IMR-90 (cell line): ENCODE data around the gene CRACDL. TPM values are rescaled to one million over a fixed set of nuclear protein-coding genes. Genes with fewer than 3 reads are reported as not detected.

ENCODE experiments used
- ATAC-seq: fragments of 200-7000 bp; cut with Tn5 transposase; 2 replicates; pipeline ENCODE4 v1.9.1; 2020; ENCODE audit warnings: low read depth, mild to moderate bottlenecking, moderate library complexity
- BruUV-seq: library from RNA; stranded (reverse); fragments of 400-500 nt; replicated peaks from 2 replicates; lab custom pipeline; 2021; lab: Mats Ljungman, UMichigan
- CTCF ChIA-PET: fragments of 300-600 bp; formaldehyde crosslinking; extraction: SDS; loops from one replicate; lab custom pipeline; 2021; ENCODE audit warnings: antibody characterized with exemption; lab: Yijun Ruan, JAX
- POLR2A ChIA-PET: fragments of 300-600 bp; sonication (Branson Sonifier 250); formaldehyde crosslinking; loops from one replicate; lab custom pipeline; 2022; ENCODE audit warnings: antibody characterized with exemption; ENCODE audit not compliant: unreplicated experiment; lab: Charles Lee
- DNase-seq: peaks from one replicate; pipeline ENCODE4 v3.0.0; 2013
- H2AFZ ChIP-seq: replicated peaks from 2 replicates; pipeline ENCODE3; 2013; ENCODE audit warnings: low read length, mild to moderate bottlenecking; ENCODE audit not compliant: poor library complexity
- H2AK5ac ChIP-seq: 2 replicates; pipeline ENCODE4 v1.6.1; 2013; ENCODE audit warnings: low read depth, low read length, inconsistent platforms
- H2AK9ac ChIP-seq: replicated peaks from 2 replicates; pipeline ENCODE3; 2013; ENCODE audit warnings: mild to moderate bottlenecking, low read depth, low read length, moderate library complexity; ENCODE audit not compliant: poor library complexity
- H2BK120ac ChIP-seq: 2 replicates; pipeline ENCODE4 v1.6.1; 2013; ENCODE audit warnings: low read depth, low read length, inconsistent platforms
- H2BK15ac ChIP-seq: 3 replicates; pipeline ENCODE4 v1.6.1; 2013; ENCODE audit warnings: low read depth, low read length, inconsistent platforms
- H2BK20ac ChIP-seq: 2 replicates; pipeline ENCODE4 v1.6.1; 2013; ENCODE audit warnings: low read depth, mild to moderate bottlenecking, inconsistent platforms, low read length, moderate library complexity
- H2BK5ac ChIP-seq: 2 replicates; pipeline ENCODE4 v1.6.1; 2013; ENCODE audit warnings: mild to moderate bottlenecking, low read depth, low read length, inconsistent platforms; ENCODE audit not compliant: poor library complexity, severe bottlenecking
- H3K14ac ChIP-seq: replicated peaks from 2 replicates; pipeline ENCODE4 v1.6.1; 2013; ENCODE audit warnings: low read depth, low read length, inconsistent platforms
- H3K18ac ChIP-seq: 2 replicates; pipeline ENCODE4 v1.6.1; 2013; ENCODE audit warnings: low read depth, low read length, control low read depth
- H3K23ac ChIP-seq: 2 replicates; pipeline ENCODE4 v1.6.1; 2013; ENCODE audit warnings: low read depth, low read length, inconsistent platforms
- H3K27ac ChIP-seq: 2 replicates; pipeline ENCODE4 v1.5.1; 2013; ENCODE audit warnings: mild to moderate bottlenecking, control low read depth, low read length; ENCODE audit not compliant: insufficient read depth
- H3K27me3 ChIP-seq: 2 replicates; pipeline ENCODE4 v1.6.1; 2013; ENCODE audit warnings: low read length; ENCODE audit not compliant: control insufficient read depth, insufficient read depth
- H3K36me3 ChIP-seq: 2 replicates; pipeline ENCODE4 v1.6.1; 2013; ENCODE audit warnings: low read length, mixed read lengths; ENCODE audit not compliant: control insufficient read depth, insufficient read depth
- H3K4ac ChIP-seq: 2 replicates; pipeline ENCODE4 v1.6.1; 2013; ENCODE audit warnings: low read depth, low read length, inconsistent platforms
- H3K4me1 ChIP-seq: 2 replicates; pipeline ENCODE4 v1.6.1; 2013; ENCODE audit warnings: low read length, mixed read lengths; ENCODE audit not compliant: control insufficient read depth, insufficient read depth
- H3K4me2 ChIP-seq: 2 replicates; pipeline ENCODE4 v1.6.1; 2013; ENCODE audit warnings: low read depth, mild to moderate bottlenecking, control low read depth, low read length, moderate library complexity
- H3K4me3 ChIP-seq: 2 replicates; pipeline ENCODE4 v1.5.1; 2013; ENCODE audit warnings: low read depth, mild to moderate bottlenecking, control low read depth, low read length, moderate library complexity; ENCODE audit not compliant: insufficient read depth
- H3K56ac ChIP-seq: 2 replicates; pipeline ENCODE4 v1.6.1; 2013; ENCODE audit warnings: low read length, inconsistent platforms; ENCODE audit not compliant: insufficient read depth; ENCODE audit errors: extremely low read depth
- H3K79me1 ChIP-seq, 2 experiments: 2 replicates each; pipeline ENCODE4 v1.6.1; 2013; ENCODE audit warnings: low read length in 2 of 2, inconsistent platforms in 1 of 2, low read depth in 1 of 2
- H3K9ac ChIP-seq: 2 replicates; pipeline ENCODE4 v1.6.1; 2013; ENCODE audit warnings: low read depth, low read length, control low read depth
- H3K9me1 ChIP-seq: 2 replicates; pipeline ENCODE4 v1.6.1; 2013; ENCODE audit warnings: low read length, inconsistent platforms; ENCODE audit not compliant: insufficient read depth
- H3K9me3 ChIP-seq: 2 replicates; pipeline ENCODE4 v1.6.1; 2013; ENCODE audit warnings: low read length; ENCODE audit not compliant: control insufficient read depth, insufficient read depth
- H4K20me1 ChIP-seq: 2 replicates; pipeline ENCODE4 v1.6.1; 2013; ENCODE audit warnings: low read length, inconsistent platforms; ENCODE audit not compliant: insufficient read depth
- H4K5ac ChIP-seq: 2 replicates; pipeline ENCODE4 v1.6.1; 2013; ENCODE audit warnings: mild to moderate bottlenecking, low read depth, low read length, control low read depth
- H4K8ac ChIP-seq, 2 experiments: 2 replicates each; pipeline ENCODE4 v1.6.1; 2013; ENCODE audit warnings: low read depth in 2 of 2, low read length in 2 of 2, control low read depth in 1 of 2, inconsistent platforms in 1 of 2
- H4K91ac ChIP-seq: 2 replicates; pipeline ENCODE4 v1.6.1; 2013; ENCODE audit warnings: low read depth, low read length, inconsistent platforms; ENCODE audit not compliant: insufficient read depth
- BHLHE40 ChIP-seq: fragments of 150-350 bp; IDR thresholded peaks from 2 replicates; pipeline ENCODE4 v1.6.1; 2016; ENCODE audit warnings: mild to moderate bottlenecking, low read depth, low read length
- CEBPB ChIP-seq: IDR thresholded peaks from 2 replicates; pipeline ENCODE4 v1.6.1; 2012; ENCODE audit warnings: low read depth, low read length, improper control_type of control experiment
- CHD1 ChIP-seq: IDR thresholded peaks from 2 replicates; pipeline ENCODE4 v1.6.1; 2012; ENCODE audit warnings: low read depth, low read length, improper control_type of control experiment
- CTCF ChIP-seq: conservative IDR thresholded peaks from 2 replicates; pipeline ENCODE4 v1.5.1; 2012; ENCODE audit warnings: mild to moderate bottlenecking, low read depth, low read length, improper control_type of control experiment
- ELK1 ChIP-seq: fragments of 150-350 bp; IDR thresholded peaks from 2 replicates; pipeline ENCODE4 v1.6.1; 2016; ENCODE audit warnings: low read depth, mild to moderate bottlenecking, low read length, moderate library complexity, borderline replicate concordance
- FOS ChIP-seq: fragments of 150-350 bp; IDR thresholded peaks from 2 replicates; pipeline ENCODE4 v1.6.1; 2016; ENCODE audit warnings: low read depth, low read length
- MAFK ChIP-seq: IDR thresholded peaks from 2 replicates; pipeline ENCODE4 v1.6.1; 2012; ENCODE audit warnings: low read depth, low read length, improper control_type of control experiment
- MAZ ChIP-seq: IDR thresholded peaks from 2 replicates; pipeline ENCODE4 v1.6.1; 2012; ENCODE audit warnings: low read depth, mild to moderate bottlenecking, low read length, improper control_type of control experiment, moderate library complexity, borderline replicate concordance
- MXI1 ChIP-seq: IDR thresholded peaks from 2 replicates; pipeline ENCODE4 v1.6.1; 2012; ENCODE audit warnings: low read depth, mild to moderate bottlenecking, low read length, moderate library complexity, borderline replicate concordance
- NFE2L2 ChIP-seq: fragments of 150-350 bp; IDR thresholded peaks from 2 replicates; pipeline ENCODE4 v1.6.1; 2016; ENCODE audit warnings: low read depth, mild to moderate bottlenecking, low read length
- POLR2A ChIP-seq: IDR thresholded peaks from 2 replicates; pipeline ENCODE4 v1.6.1; 2012; ENCODE audit warnings: mild to moderate bottlenecking, low read depth, low read length
- RAD21 ChIP-seq: IDR thresholded peaks from 2 replicates; pipeline ENCODE4 v1.6.1; 2012; ENCODE audit warnings: low read length, improper control_type of control experiment
- RCOR1 ChIP-seq: IDR thresholded peaks from 2 replicates; pipeline ENCODE4 v1.6.1; 2012; ENCODE audit warnings: mild to moderate bottlenecking, low read length, improper control_type of control experiment; ENCODE audit not compliant: insufficient replicate concordance
- RFX5 ChIP-seq: IDR thresholded peaks from 2 replicates; pipeline ENCODE4 v1.8.0; 2012; ENCODE audit warnings: low read depth, mild to moderate bottlenecking, low read length, moderate library complexity
- SMC3 ChIP-seq: fragments of 150-350 bp; IDR thresholded peaks from 2 replicates; pipeline ENCODE4 v1.6.1; 2016; ENCODE audit warnings: low read depth, mild to moderate bottlenecking, antibody characterized with exemption, low read length, moderate library complexity
- USF2 ChIP-seq: fragments of 150-350 bp; IDR thresholded peaks from 2 replicates; pipeline ENCODE4 v1.6.1; 2017; ENCODE audit warnings: mild to moderate bottlenecking, antibody characterized with exemption, low read length, low read depth
- WGBS, 2 experiments: methylation state at CpG; one replicate each; pipeline versions ENCODE4 v1.1.5 to v1.1.7; 2013; ENCODE audit warnings: missing lambda C conversion rate in 2 of 2; ENCODE audit not compliant: insufficient read length in 1 of 2; ENCODE audit errors: extremely low coverage in 2 of 2; 5-methylcytosine and 5-hydroxymethylcytosine counted together
- dilution Hi-C: fragments of 300-500 bp; cut with HindIII; formaldehyde crosslinking; loops from one replicate; pipeline ENCODE4 v1.14.3; 2018; ENCODE audit warnings: low sequenced_read_pairs; ENCODE audit not compliant: unreplicated experiment
- in situ Hi-C: fragments of 300-500 bp; cut with MboI; formaldehyde crosslinking; loops from 3 replicates; pipeline ENCODE4 v1.14.3; 2019; ENCODE audit warnings: low sequenced_read_pairs, inconsistent platforms, mixed read lengths
- intact Hi-C: fragments of 100-400 bp; cut with micrococcal nuclease; formaldehyde crosslinking; loops from 2 replicates; pipeline ENCODE4 v1.10.0; 2022
- polyA plus RNA-seq, 3 experiments: library from polyadenylated mRNA; depleted of rRNA; stranded (reverse); fragments of >200 nt; gene quantifications; 2 replicates each; pipeline ENCODE4 v1.2.3, GENCODE V29; 2012; ENCODE audit warnings: low replicate concordance in 1 of 3
- total RNA-seq: library from RNA; depleted of rRNA; stranded (reverse); fragments of >200 nt; gene quantifications from 2 replicates; pipeline ENCODE4 v1.2.3, GENCODE V29; 2012

CRACDL gene
- total and polyA plus RNA-seq, 2 of the 4 experiments (the other 2 are of a cell fraction): not detected

DNA sequence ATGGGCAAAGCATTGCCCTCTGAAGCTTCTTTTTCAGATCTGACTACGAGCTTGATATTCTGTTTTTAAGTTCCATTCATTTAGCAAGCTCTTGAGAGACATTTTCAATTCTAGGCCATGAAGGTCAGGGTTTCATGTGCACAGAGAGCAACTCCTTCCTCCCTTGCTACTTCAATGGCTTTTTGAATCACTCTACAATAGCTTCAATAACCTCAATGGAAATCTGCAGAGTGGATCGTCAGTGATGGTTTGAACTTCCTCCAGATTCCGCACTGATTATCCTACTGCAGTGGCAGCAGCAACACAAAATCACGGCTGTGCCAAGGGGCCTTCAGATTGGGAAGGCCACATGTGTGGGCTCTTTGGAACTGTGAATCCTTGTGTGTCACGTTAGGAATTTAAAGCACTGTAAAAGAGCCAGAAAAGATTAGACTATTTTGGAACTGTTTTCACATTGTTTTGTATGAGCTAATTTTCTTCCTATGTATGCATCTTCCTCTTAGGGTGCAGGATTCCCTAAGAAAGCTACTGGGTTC is 116.7 kb downstream of the CRACDL start:
- Histone ChIP-seq H2BK5ac (no peak overlapping the region), H3K4me1 (no peaks in the 10 kb centered on the region), H3K9me1 (no peaks in the 10 kb centered on the region; the same call in 1 of the 2 replicates), H3K23ac (no peak overlapping the region), H2BK120ac (no peak overlapping the region), H3K9ac (no peak overlapping the region), H3K36me3 (no peaks in the 10 kb centered on the region), H3K4ac (no peak overlapping the region), H3K56ac (no peak overlapping the region), H3K4me3 (no peak overlapping the region), H2BK20ac (no peak overlapping the region), H2AK9ac (no peak overlapping the region), H3K79me1 (no peaks in the 10 kb centered on the region), H2AFZ (no peak overlapping the region), H2BK15ac (no peak overlapping the region), H4K8ac (no peak overlapping the region), H4K20me1 (no peaks in the 10 kb centered on the region), H3K18ac (no peak overlapping the region), H4K91ac (no peak overlapping the region), H4K5ac (no peak overlapping the region), H3K9me3 (no peaks in the 10 kb centered on the region; the same call in 1 of the 2 replicates), H3K27me3 (peaks cover 22% of the 10 kb centered on the region), H3K27ac (no peak overlapping the region), H3K14ac (no peak overlapping the region), H2AK5ac (no peak overlapping the region), H3K4me2 (no peak overlapping the region)
- dilution Hi-C loops (no loop called here), in situ Hi-C loops (no loop called here), intact Hi-C loops (no loop called here)
- ChIA-PET CTCF (no interaction called here), POLR2A (no interaction called here)
- BruUV-seq: no TSS peak
- ATAC-seq (no peak), DNase-seq (no peak)
- TF ChIP-seq NFE2L2: no peak
- no peak for TF ChIP-seq CTCF
- no peak for TF ChIP-seq CHD1
- TF ChIP-seq POLR2A: no peak
- no peak for TF ChIP-seq MAFK
- no peak for TF ChIP-seq USF2
- TF ChIP-seq RFX5: no peak
- no peak for TF ChIP-seq FOS
- TF ChIP-seq SMC3: no peak
- TF ChIP-seq RCOR1: no peak
- TF ChIP-seq RAD21: no peak
- TF ChIP-seq MAZ: no peak
- no peak for TF ChIP-seq BHLHE40
- no peak for TF ChIP-seq CEBPB
- no peak for TF ChIP-seq ELK1
- TF ChIP-seq MXI1: no peak
- WGBS, 2 experiments: no CpG with 5 or more reads among the region's 5 CpGs
